ENCODE measurements around the gene PKP1.

- TF ChIP-seq CTCF (IDR thresholded peaks at IDR 0.05; ENCODE audit: low read length) (no peak), EZH2 (optimal IDR thresholded peaks at IDR 0.05; ENCODE audit: low read depth, low read length) (no peak)
Measured at GRCh38 chr1:201362906-201363305, 79.6 kb downstream of the PKP1 start.

Data from MM.1S (cell line).